ENCODE measurements around the gene AOC3.
"Not testable (repeated sequence)": the region's sequence is repeated elsewhere in the genome, so short reads cannot be mapped to it uniquely, and the experiment has no call there.

AOC3 gene

GRCh38 chr17:42872251-42872965 is 21.4 kb downstream of the AOC3 start:
- CTCF ChIA-PET: interaction anchor here (1.5 to 1.7 kb wide), 2 partner anchors 10 to 64 kb away, joined by 3 to 4 read pairs; no protein-coding TSS in a partner anchor
- TF ChIP-seq, protein P1, sequence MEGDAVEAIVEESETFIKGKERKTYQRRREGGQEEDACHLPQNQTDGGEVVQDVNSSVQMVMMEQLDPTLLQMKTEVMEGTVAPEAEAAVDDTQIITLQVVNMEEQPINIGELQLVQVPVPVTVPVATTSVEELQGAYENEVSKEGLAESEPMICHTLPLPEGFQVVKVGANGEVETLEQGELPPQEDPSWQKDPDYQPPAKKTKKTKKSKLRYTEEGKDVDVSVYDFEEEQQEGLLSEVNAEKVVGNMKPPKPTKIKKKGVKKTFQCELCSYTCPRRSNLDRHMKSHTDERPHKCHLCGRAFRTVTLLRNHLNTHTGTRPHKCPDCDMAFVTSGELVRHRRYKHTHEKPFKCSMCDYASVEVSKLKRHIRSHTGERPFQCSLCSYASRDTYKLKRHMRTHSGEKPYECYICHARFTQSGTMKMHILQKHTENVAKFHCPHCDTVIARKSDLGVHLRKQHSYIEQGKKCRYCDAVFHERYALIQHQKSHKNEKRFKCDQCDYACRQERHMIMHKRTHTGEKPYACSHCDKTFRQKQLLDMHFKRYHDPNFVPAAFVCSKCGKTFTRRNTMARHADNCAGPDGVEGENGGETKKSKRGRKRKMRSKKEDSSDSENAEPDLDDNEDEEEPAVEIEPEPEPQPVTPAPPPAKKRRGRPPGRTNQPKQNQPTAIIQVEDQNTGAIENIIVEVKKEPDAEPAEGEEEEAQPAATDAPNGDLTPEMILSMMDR (IDR thresholded peaks at IDR 0.05; ENCODE audit: control extremely low read depth, extremely low read depth, low read depth, missing control alignments): no peak
- POLR2A ChIA-PET: no interaction called here
- no peak for DNase-seq (ENCODE audit: extremely low spot score)

DNA sequence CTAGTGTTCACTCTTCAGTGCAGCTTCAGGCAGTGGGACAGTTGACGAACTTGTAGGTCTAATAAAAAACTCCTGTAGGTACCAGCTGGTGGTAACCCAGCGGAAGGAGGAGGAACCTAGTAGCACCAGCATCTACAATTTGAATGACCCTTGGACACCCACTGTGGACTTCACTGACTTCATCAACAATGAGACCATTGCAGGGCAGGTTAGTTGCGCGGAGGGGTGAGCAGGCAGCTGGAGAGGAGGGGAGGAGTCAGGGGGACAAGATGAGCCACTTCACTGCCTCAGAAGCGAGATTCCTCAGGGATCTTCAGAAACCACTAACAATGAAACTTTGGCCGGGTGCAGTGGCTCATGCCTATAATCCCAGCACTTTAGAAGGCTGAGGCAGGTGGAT is 22.3 kb downstream of the AOC3 start:
- CTCF ChIA-PET: interaction anchor here (1.5 kb wide), 1 partner anchor 9 kb away, joined by 3 read pairs; no protein-coding TSS in a partner anchor
- DNase-seq (ENCODE audit: extremely low spot score): no peak
- POLR2A ChIA-PET: no interaction called here
- TF ChIP-seq, protein P1 (IDR thresholded peaks at IDR 0.05; ENCODE audit: control extremely low read depth, extremely low read depth, low read depth, missing control alignments): no peak

GRCh38 chr17:42873932-42874695 is 23.1 kb downstream of the AOC3 start:
- DNase-seq (ENCODE audit: extremely low spot score); POLR2A ChIA-PET: not testable (repeated sequence)
- CTCF ChIA-PET: interaction anchor here (1.5 kb wide), 1 partner anchor 8 kb away, joined by 3 read pairs; no protein-coding TSS in a partner anchor

DNA sequence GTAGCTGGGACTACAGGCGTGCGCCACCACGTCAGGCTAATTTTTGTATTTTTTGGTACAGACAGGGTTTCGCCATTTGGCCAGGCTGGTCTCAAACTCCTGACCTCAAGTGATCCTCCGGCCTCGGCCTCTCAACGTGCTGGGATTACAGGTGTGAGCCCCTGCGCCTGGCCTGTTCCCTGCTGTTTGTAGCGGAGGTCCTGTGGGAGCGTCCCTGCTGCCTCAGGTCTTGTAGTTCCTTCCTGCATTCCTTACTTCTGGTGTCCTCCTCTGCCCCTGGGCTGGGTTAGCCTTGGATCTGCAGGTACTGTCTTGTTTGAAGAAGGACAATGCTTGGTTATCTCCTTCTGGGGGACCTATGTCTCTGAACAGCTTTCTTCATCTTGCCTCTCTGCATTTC is 26.0 kb downstream of the AOC3 start:
- TF ChIP-seq, protein P1 (IDR thresholded peaks at IDR 0.05; ENCODE audit: control extremely low read depth, extremely low read depth, low read depth, missing control alignments): no peak
- POLR2A ChIA-PET: interaction anchor here (0.6 kb wide), 1 partner anchor 248 kb away, joined by 6 read pairs; the partner anchor contains the start of gene BRCA1
- CTCF ChIA-PET: interaction anchor here (2.7 kb wide), 1 partner anchor 11 kb away, joined by 6 read pairs; no protein-coding TSS in a partner anchor
- no peak for DNase-seq (ENCODE audit: extremely low spot score)

DNA sequence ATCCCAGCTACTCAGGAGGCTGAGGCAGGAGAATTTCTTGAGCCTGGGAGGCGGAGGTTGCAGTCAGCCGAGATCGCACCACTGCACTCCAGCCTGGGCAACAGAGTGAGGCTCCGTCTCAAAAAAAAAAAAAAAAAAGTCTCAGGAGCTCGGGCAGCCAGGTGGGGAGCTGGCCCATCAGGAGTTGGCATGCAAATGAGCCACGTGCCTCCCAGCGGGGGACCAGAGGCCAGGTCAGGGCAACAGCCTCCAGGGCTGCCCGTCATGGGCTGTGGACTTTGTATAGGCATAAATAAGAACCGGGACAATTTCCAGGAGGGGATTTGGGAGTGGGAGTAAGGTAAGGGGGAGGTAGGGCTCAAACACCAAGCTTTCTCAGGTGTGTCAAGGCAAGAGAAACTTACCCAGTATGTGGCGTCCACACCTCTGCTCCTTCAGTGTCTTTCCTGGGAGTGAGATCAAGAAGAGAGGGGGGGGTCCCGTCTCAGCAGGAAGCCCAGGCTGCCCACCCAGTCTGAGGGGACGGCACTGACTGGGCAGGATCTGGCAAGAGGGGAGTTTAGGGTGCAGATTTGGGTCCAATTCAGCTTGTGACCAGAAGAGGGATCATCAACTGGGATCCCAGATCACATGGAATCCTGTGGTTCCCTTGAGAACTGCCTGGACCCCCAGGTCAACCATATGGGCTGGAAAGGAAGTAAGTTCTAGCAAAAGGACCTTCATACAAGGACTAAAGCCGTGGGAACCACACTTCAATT is 27.3 kb downstream of the AOC3 start:
- no peak for DNase-seq (ENCODE audit: extremely low spot score)
- POLR2A ChIA-PET: no interaction called here

DNA sequence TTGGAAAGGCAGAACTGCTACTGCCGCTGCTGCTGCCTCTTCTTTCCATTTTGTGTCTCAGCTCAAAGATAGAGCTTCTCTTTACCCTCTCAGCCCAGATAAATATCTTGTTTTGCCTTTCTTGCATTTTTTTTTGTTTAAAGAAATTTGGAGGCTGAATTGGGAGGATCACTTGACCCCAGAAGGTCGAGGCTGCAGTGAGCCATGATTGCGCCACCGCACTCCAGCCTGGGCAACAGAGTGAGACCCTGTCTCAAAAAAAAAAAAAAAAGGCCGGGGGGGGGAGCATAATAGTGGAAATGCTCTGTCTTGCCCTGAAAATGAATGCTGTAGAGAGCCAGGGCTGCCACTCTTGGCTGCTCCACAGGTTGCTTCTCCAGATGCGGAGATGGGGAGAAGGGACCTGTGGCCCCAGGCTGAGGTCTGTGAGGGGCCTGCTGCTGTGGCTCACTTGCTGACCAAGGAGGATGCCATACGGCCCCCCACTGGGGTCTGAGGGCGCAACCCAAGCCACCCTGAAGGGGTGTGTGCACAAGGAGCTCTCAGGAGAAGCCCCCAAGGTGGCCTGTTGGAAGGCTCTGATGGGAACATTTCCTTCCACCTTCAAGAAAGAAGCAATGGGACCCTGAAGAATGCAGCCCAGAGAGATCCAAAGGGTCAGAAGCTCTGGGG is 28.1 kb downstream of the AOC3 start:
- TF ChIP-seq, protein P1 (IDR thresholded peaks at IDR 0.05; ENCODE audit: control extremely low read depth, extremely low read depth, low read depth, missing control alignments): no peak
- DNase-seq (ENCODE audit: extremely low spot score): no peak
- ChIA-PET CTCF (interaction anchor here (2.7 kb wide), 1 partner anchor 9 kb away, joined by 6 read pairs; no protein-coding TSS in a partner anchor), POLR2A (no interaction called here)

More for the DNA sequence above, 27.3 kb downstream of the AOC3 start:
- CTCF ChIA-PET: interaction anchor here (2.7 kb wide), 1 partner anchor 9 kb away, joined by 6 read pairs; no protein-coding TSS in a partner anchor
- TF ChIP-seq, protein P1 (IDR thresholded peaks at IDR 0.05; ENCODE audit: control extremely low read depth, extremely low read depth, low read depth, missing control alignments): no peak
